Measurements from ENCODE around the gene EMC10.

- TF ChIP-seq, protein P1, sequence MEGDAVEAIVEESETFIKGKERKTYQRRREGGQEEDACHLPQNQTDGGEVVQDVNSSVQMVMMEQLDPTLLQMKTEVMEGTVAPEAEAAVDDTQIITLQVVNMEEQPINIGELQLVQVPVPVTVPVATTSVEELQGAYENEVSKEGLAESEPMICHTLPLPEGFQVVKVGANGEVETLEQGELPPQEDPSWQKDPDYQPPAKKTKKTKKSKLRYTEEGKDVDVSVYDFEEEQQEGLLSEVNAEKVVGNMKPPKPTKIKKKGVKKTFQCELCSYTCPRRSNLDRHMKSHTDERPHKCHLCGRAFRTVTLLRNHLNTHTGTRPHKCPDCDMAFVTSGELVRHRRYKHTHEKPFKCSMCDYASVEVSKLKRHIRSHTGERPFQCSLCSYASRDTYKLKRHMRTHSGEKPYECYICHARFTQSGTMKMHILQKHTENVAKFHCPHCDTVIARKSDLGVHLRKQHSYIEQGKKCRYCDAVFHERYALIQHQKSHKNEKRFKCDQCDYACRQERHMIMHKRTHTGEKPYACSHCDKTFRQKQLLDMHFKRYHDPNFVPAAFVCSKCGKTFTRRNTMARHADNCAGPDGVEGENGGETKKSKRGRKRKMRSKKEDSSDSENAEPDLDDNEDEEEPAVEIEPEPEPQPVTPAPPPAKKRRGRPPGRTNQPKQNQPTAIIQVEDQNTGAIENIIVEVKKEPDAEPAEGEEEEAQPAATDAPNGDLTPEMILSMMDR (conservative IDR thresholded peaks at IDR 0.05; ENCODE audit: low read depth, low read length), result no peak
- TF ChIP-seq EZH2 (IDR thresholded peaks at IDR 0.05; ENCODE audit: borderline replicate concordance, low read depth, low read length, poor library complexity, severe bottlenecking), result no peak
Measured at GRCh38 chr19:50460161-50460765, 16.0 kb upstream of the EMC10 start.
